IMR-90 (cell line): ENCODE data around the gene ITLN1. TPM values are rescaled to one million over a fixed set of nuclear protein-coding genes. Genes with fewer than 3 reads are reported as not detected.

Experiments used
- ATAC-seq: fragments of 200-7000 bp; cut with Tn5 transposase; 2 replicates; pipeline ENCODE4 v1.9.1; 2020; ENCODE audit warnings: low read depth, mild to moderate bottlenecking, moderate library complexity
- BruUV-seq: library from RNA; stranded (reverse); fragments of 400-500 nt; replicated peaks from 2 replicates; lab custom pipeline; 2021; lab: Mats Ljungman, UMichigan
- CTCF ChIA-PET: fragments of 300-600 bp; formaldehyde crosslinking; extraction: SDS; loops from one replicate; lab custom pipeline; 2021; ENCODE audit warnings: antibody characterized with exemption; lab: Yijun Ruan, JAX
- POLR2A ChIA-PET: fragments of 300-600 bp; sonication (Branson Sonifier 250); formaldehyde crosslinking; loops from one replicate; lab custom pipeline; 2022; ENCODE audit warnings: antibody characterized with exemption; ENCODE audit not compliant: unreplicated experiment; lab: Charles Lee
- DNase-seq: peaks from one replicate; pipeline ENCODE4 v3.0.0; 2013
- H2AFZ ChIP-seq: replicated peaks from 2 replicates; pipeline ENCODE3; 2013; ENCODE audit warnings: low read length, mild to moderate bottlenecking; ENCODE audit not compliant: poor library complexity
- H2AK5ac ChIP-seq: 2 replicates; pipeline ENCODE4 v1.6.1; 2013; ENCODE audit warnings: low read depth, low read length, inconsistent platforms
- H2AK9ac ChIP-seq: replicated peaks from 2 replicates; pipeline ENCODE3; 2013; ENCODE audit warnings: mild to moderate bottlenecking, low read depth, low read length, moderate library complexity; ENCODE audit not compliant: poor library complexity
- H2BK120ac ChIP-seq: 2 replicates; pipeline ENCODE4 v1.6.1; 2013; ENCODE audit warnings: low read depth, low read length, inconsistent platforms
- H2BK15ac ChIP-seq: 3 replicates; pipeline ENCODE4 v1.6.1; 2013; ENCODE audit warnings: low read depth, low read length, inconsistent platforms
- H2BK20ac ChIP-seq: 2 replicates; pipeline ENCODE4 v1.6.1; 2013; ENCODE audit warnings: low read depth, mild to moderate bottlenecking, inconsistent platforms, low read length, moderate library complexity
- H2BK5ac ChIP-seq: 2 replicates; pipeline ENCODE4 v1.6.1; 2013; ENCODE audit warnings: mild to moderate bottlenecking, low read depth, low read length, inconsistent platforms; ENCODE audit not compliant: poor library complexity, severe bottlenecking
- H3K14ac ChIP-seq: replicated peaks from 2 replicates; pipeline ENCODE4 v1.6.1; 2013; ENCODE audit warnings: low read depth, low read length, inconsistent platforms
- H3K18ac ChIP-seq: 2 replicates; pipeline ENCODE4 v1.6.1; 2013; ENCODE audit warnings: low read depth, low read length, control low read depth
- H3K23ac ChIP-seq: 2 replicates; pipeline ENCODE4 v1.6.1; 2013; ENCODE audit warnings: low read depth, low read length, inconsistent platforms
- H3K27ac ChIP-seq: 2 replicates; pipeline ENCODE4 v1.5.1; 2013; ENCODE audit warnings: mild to moderate bottlenecking, control low read depth, low read length; ENCODE audit not compliant: insufficient read depth
- H3K27me3 ChIP-seq: 2 replicates; pipeline ENCODE4 v1.6.1; 2013; ENCODE audit warnings: low read length; ENCODE audit not compliant: control insufficient read depth, insufficient read depth
- H3K36me3 ChIP-seq: 2 replicates; pipeline ENCODE4 v1.6.1; 2013; ENCODE audit warnings: low read length, mixed read lengths; ENCODE audit not compliant: control insufficient read depth, insufficient read depth
- H3K4ac ChIP-seq: 2 replicates; pipeline ENCODE4 v1.6.1; 2013; ENCODE audit warnings: low read depth, low read length, inconsistent platforms
- H3K4me1 ChIP-seq: 2 replicates; pipeline ENCODE4 v1.6.1; 2013; ENCODE audit warnings: low read length, mixed read lengths; ENCODE audit not compliant: control insufficient read depth, insufficient read depth
- H3K4me2 ChIP-seq: 2 replicates; pipeline ENCODE4 v1.6.1; 2013; ENCODE audit warnings: low read depth, mild to moderate bottlenecking, control low read depth, low read length, moderate library complexity
- H3K4me3 ChIP-seq: 2 replicates; pipeline ENCODE4 v1.5.1; 2013; ENCODE audit warnings: low read depth, mild to moderate bottlenecking, control low read depth, low read length, moderate library complexity; ENCODE audit not compliant: insufficient read depth
- H3K56ac ChIP-seq: 2 replicates; pipeline ENCODE4 v1.6.1; 2013; ENCODE audit warnings: low read length, inconsistent platforms; ENCODE audit not compliant: insufficient read depth; ENCODE audit errors: extremely low read depth
- H3K79me1 ChIP-seq, 2 experiments: 2 replicates each; pipeline ENCODE4 v1.6.1; 2013; ENCODE audit warnings: low read length in 2 of 2, inconsistent platforms in 1 of 2, low read depth in 1 of 2
- H3K9ac ChIP-seq: 2 replicates; pipeline ENCODE4 v1.6.1; 2013; ENCODE audit warnings: low read depth, low read length, control low read depth
- H3K9me1 ChIP-seq: 2 replicates; pipeline ENCODE4 v1.6.1; 2013; ENCODE audit warnings: low read length, inconsistent platforms; ENCODE audit not compliant: insufficient read depth
- H3K9me3 ChIP-seq: 2 replicates; pipeline ENCODE4 v1.6.1; 2013; ENCODE audit warnings: low read length; ENCODE audit not compliant: control insufficient read depth, insufficient read depth
- H4K20me1 ChIP-seq: 2 replicates; pipeline ENCODE4 v1.6.1; 2013; ENCODE audit warnings: low read length, inconsistent platforms; ENCODE audit not compliant: insufficient read depth
- H4K5ac ChIP-seq: 2 replicates; pipeline ENCODE4 v1.6.1; 2013; ENCODE audit warnings: mild to moderate bottlenecking, low read depth, low read length, control low read depth
- H4K8ac ChIP-seq, 2 experiments: 2 replicates each; pipeline ENCODE4 v1.6.1; 2013; ENCODE audit warnings: low read depth in 2 of 2, low read length in 2 of 2, control low read depth in 1 of 2, inconsistent platforms in 1 of 2
- H4K91ac ChIP-seq: 2 replicates; pipeline ENCODE4 v1.6.1; 2013; ENCODE audit warnings: low read depth, low read length, inconsistent platforms; ENCODE audit not compliant: insufficient read depth
- CEBPB ChIP-seq: IDR thresholded peaks from 2 replicates; pipeline ENCODE4 v1.6.1; 2012; ENCODE audit warnings: low read depth, low read length, improper control_type of control experiment
- CTCF ChIP-seq: conservative IDR thresholded peaks from 2 replicates; pipeline ENCODE4 v1.5.1; 2012; ENCODE audit warnings: mild to moderate bottlenecking, low read depth, low read length, improper control_type of control experiment
- FOS ChIP-seq: fragments of 150-350 bp; IDR thresholded peaks from 2 replicates; pipeline ENCODE4 v1.6.1; 2016; ENCODE audit warnings: low read depth, low read length
- MAFK ChIP-seq: IDR thresholded peaks from 2 replicates; pipeline ENCODE4 v1.6.1; 2012; ENCODE audit warnings: low read depth, low read length, improper control_type of control experiment
- MAZ ChIP-seq: IDR thresholded peaks from 2 replicates; pipeline ENCODE4 v1.6.1; 2012; ENCODE audit warnings: low read depth, mild to moderate bottlenecking, low read length, improper control_type of control experiment, moderate library complexity, borderline replicate concordance
- MXI1 ChIP-seq: IDR thresholded peaks from 2 replicates; pipeline ENCODE4 v1.6.1; 2012; ENCODE audit warnings: low read depth, mild to moderate bottlenecking, low read length, moderate library complexity, borderline replicate concordance
- POLR2A ChIP-seq: IDR thresholded peaks from 2 replicates; pipeline ENCODE4 v1.6.1; 2012; ENCODE audit warnings: mild to moderate bottlenecking, low read depth, low read length
- RFX5 ChIP-seq: IDR thresholded peaks from 2 replicates; pipeline ENCODE4 v1.8.0; 2012; ENCODE audit warnings: low read depth, mild to moderate bottlenecking, low read length, moderate library complexity
- SMC3 ChIP-seq: fragments of 150-350 bp; IDR thresholded peaks from 2 replicates; pipeline ENCODE4 v1.6.1; 2016; ENCODE audit warnings: low read depth, mild to moderate bottlenecking, antibody characterized with exemption, low read length, moderate library complexity
- WGBS, 2 experiments: methylation state at CpG; one replicate each; pipeline versions ENCODE4 v1.1.5 to v1.1.7; 2013; ENCODE audit warnings: missing lambda C conversion rate in 2 of 2; ENCODE audit not compliant: insufficient read length in 1 of 2; ENCODE audit errors: extremely low coverage in 2 of 2; 5-methylcytosine and 5-hydroxymethylcytosine counted together
- dilution Hi-C: fragments of 300-500 bp; cut with HindIII; formaldehyde crosslinking; loops from one replicate; pipeline ENCODE4 v1.14.3; 2018; ENCODE audit warnings: low sequenced_read_pairs; ENCODE audit not compliant: unreplicated experiment
- in situ Hi-C: fragments of 300-500 bp; cut with MboI; formaldehyde crosslinking; loops from 3 replicates; pipeline ENCODE4 v1.14.3; 2019; ENCODE audit warnings: low sequenced_read_pairs, inconsistent platforms, mixed read lengths
- intact Hi-C: fragments of 100-400 bp; cut with micrococcal nuclease; formaldehyde crosslinking; loops from 2 replicates; pipeline ENCODE4 v1.10.0; 2022
- polyA plus RNA-seq, 3 experiments: library from polyadenylated mRNA; depleted of rRNA; stranded (reverse); fragments of >200 nt; gene quantifications; 2 replicates each; pipeline ENCODE4 v1.2.3, GENCODE V29; 2012; ENCODE audit warnings: low replicate concordance in 1 of 3
- total RNA-seq: library from RNA; depleted of rRNA; stranded (reverse); fragments of >200 nt; gene quantifications from 2 replicates; pipeline ENCODE4 v1.2.3, GENCODE V29; 2012

ITLN1 gene
- total and polyA plus RNA-seq, 2 of the 4 experiments (the other 2 are of a cell fraction): not detected

DNA sequence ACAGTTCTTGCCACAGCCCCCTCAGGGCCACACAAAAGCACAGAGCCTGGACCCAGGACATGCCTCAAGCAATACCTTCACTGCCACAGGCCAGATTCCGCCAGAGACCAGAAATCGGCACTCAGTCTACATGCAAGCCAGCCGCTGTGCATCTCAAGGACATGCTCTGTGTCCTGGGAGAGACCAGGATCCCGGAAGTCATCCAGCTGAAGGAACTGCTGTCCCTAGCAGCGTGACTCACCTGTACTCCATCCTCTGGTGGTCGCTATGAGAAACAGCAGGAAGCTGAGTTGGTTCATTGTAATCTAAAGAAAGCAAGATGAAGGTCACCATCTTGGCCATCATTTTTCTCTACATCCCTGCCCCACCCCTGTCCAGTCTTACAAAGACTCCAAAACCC, 401 bp downstream of the ITLN1 start:
- H2AFZ ChIP-seq: no peak overlapping the region
- H4K5ac ChIP-seq: no peak overlapping the region
- H2BK5ac ChIP-seq: no peak overlapping the region
- ATAC-seq (no peak), DNase-seq (no peak)
- H2BK120ac ChIP-seq: no peak overlapping the region
- no peak overlapping the region for H3K27ac ChIP-seq
- no TSS peak for BruUV-seq
- H3K23ac ChIP-seq: no peak overlapping the region
- H2AK5ac ChIP-seq: no peak overlapping the region
- no peak overlapping the region for H2BK20ac ChIP-seq
- no peaks in the 10 kb centered on the region for H3K27me3 ChIP-seq
- no peak overlapping the region for H3K9ac ChIP-seq
- no peaks in the 10 kb centered on the region for H3K4me1 ChIP-seq
- no CpG with 5 or more reads among the region's 6 CpGs for WGBS, 2 experiments
- intact Hi-C loops: no loop called here
- H4K8ac ChIP-seq: no peak overlapping the region
- in situ Hi-C loops: no loop called here
- H3K4ac ChIP-seq: no peak overlapping the region
- dilution Hi-C loops: no loop called here
- H3K9me3 ChIP-seq: no peaks in the 10 kb centered on the region
- H3K14ac ChIP-seq: no peak overlapping the region
- H3K18ac ChIP-seq: no peak overlapping the region
- no peak overlapping the region for H2AK9ac ChIP-seq
- no peak overlapping the region for H4K91ac ChIP-seq
- no peak overlapping the region for H3K4me2 ChIP-seq
- POLR2A ChIA-PET: no interaction called here
- H2BK15ac ChIP-seq: no peak overlapping the region
- H4K20me1 ChIP-seq: no peaks in the 10 kb centered on the region
- no peak overlapping the region for H3K56ac ChIP-seq
- H3K79me1 ChIP-seq: no peaks in the 10 kb centered on the region
- CTCF ChIA-PET: interaction anchor here (0.6 kb wide), 1 partner anchor 106 kb away, joined by 4 read pairs; no protein-coding TSS in a partner anchor
- TF ChIP-seq POLR2A: no peak
- TF ChIP-seq FOS: no peak
- no peak for TF ChIP-seq CTCF
- TF ChIP-seq CEBPB: no peak
- no peak for TF ChIP-seq MXI1
- no peak for TF ChIP-seq MAFK
- TF ChIP-seq RFX5: no peak
- TF ChIP-seq MAZ: no peak
- no peak for TF ChIP-seq SMC3
- H3K36me3 ChIP-seq: no peaks in the 10 kb centered on the region
- no peaks in the 10 kb centered on the region for H3K9me1 ChIP-seq
- no peak overlapping the region for H3K4me3 ChIP-seq
